OCI-LY7 (cell line): ENCODE data around the gene WNT9B. TPM values are rescaled to one million over a fixed set of nuclear protein-coding genes. Genes with fewer than 3 reads are reported as not detected.

Experiments
- BruUV-seq: library from RNA; stranded (reverse); fragments of 400-500 nt; replicated peaks from 2 replicates; lab custom pipeline; 2021; lab: Mats Ljungman, UMichigan
- CTCF ChIA-PET: fragments of 300-600 bp; sonication (Branson Sonifier 250); formaldehyde crosslinking; loops from one replicate; lab custom pipeline; 2022; ENCODE audit warnings: antibody characterized with exemption; ENCODE audit not compliant: unreplicated experiment; lab: Charles Lee
- POLR2A ChIA-PET: fragments of 300-600 bp; sonication (Branson Sonifier 250); formaldehyde crosslinking; loops from one replicate; lab custom pipeline; 2022; ENCODE audit warnings: antibody characterized with exemption; lab: Charles Lee
- DNase-seq: peaks from one replicate; pipeline ENCODE4 v3.0.0-alpha.2; 2015; ENCODE audit warnings: low spot score
- H2AFZ ChIP-seq: fragments of 200-600 bp; sonication (generic), shearing (Covaris generic); 2 replicates; pipeline ENCODE4 v1.6.1; 2014; ENCODE audit warnings: mild to moderate bottlenecking, antibody characterized with exemption, low read length, moderate library complexity
- H3K27ac ChIP-seq: fragments of 200-600 bp; sonication (generic); 2 replicates; pipeline ENCODE4 v1.5.1; 2014; ENCODE audit warnings: mixed run types, low read depth, mild to moderate bottlenecking, moderate library complexity, low read length, inconsistent platforms; ENCODE audit not compliant: poor library complexity, severe bottlenecking
- H3K36me3 ChIP-seq: fragments of 200-600 bp; sonication (generic); 2 replicates; pipeline ENCODE4 v1.6.1; 2014; ENCODE audit warnings: mild to moderate bottlenecking, antibody characterized with exemption, low read length, moderate library complexity, mixed read lengths; ENCODE audit not compliant: insufficient read depth
- H3K4me1 ChIP-seq: fragments of 200-600 bp; sonication (generic); 2 replicates; pipeline ENCODE4 v1.5.1; 2014; ENCODE audit warnings: mild to moderate bottlenecking, low read length; ENCODE audit not compliant: insufficient read depth, poor library complexity, severe bottlenecking
- H3K4me2 ChIP-seq: fragments of 200-600 bp; sonication (generic); 2 replicates; pipeline ENCODE4 v1.6.1; 2014; ENCODE audit warnings: mild to moderate bottlenecking, low read length
- H3K4me3 ChIP-seq: fragments of 200-600 bp; sonication (generic); 2 replicates; pipeline ENCODE4 v1.5.1; 2014; ENCODE audit warnings: mild to moderate bottlenecking, low read depth, low read length; ENCODE audit not compliant: poor library complexity, severe bottlenecking
- H3K79me2 ChIP-seq: fragments of 200-600 bp; sonication (generic); 2 replicates; pipeline ENCODE4 v1.6.1; 2016; ENCODE audit warnings: low read depth, mild to moderate bottlenecking, low read length, moderate library complexity, mixed read lengths; ENCODE audit not compliant: insufficient read depth
- H3K9me2 ChIP-seq: fragments of 200-600 bp; sonication (generic); 2 replicates; pipeline ENCODE4 v1.6.1; 2016; ENCODE audit warnings: mild to moderate bottlenecking, low read length, mixed read lengths; ENCODE audit not compliant: insufficient read depth
- H3K9me3 ChIP-seq: fragments of 200-600 bp; sonication (generic); 2 replicates; pipeline ENCODE4 v1.6.1; 2014; ENCODE audit warnings: mild to moderate bottlenecking, mixed run types, low read length, mixed read lengths
- H4K20me1 ChIP-seq: fragments of 200-600 bp; sonication (generic); 2 replicates; pipeline ENCODE4 v1.6.1; 2014; ENCODE audit warnings: mild to moderate bottlenecking, antibody characterized with exemption, low read length, moderate library complexity, mixed read lengths; ENCODE audit not compliant: insufficient read depth
- CTCF ChIP-seq: fragments of 200-600 bp; sonication (generic); conservative IDR thresholded peaks from 2 replicates; pipeline ENCODE4 v1.5.1; 2014; ENCODE audit warnings: mild to moderate bottlenecking, antibody characterized with exemption, low read length, moderate library complexity, mixed read lengths
- EZH2phosphoT487 ChIP-seq: fragments of 200-600 bp; sonication (generic); IDR thresholded peaks from 2 replicates; pipeline ENCODE4 v1.6.1; 2018; ENCODE audit warnings: low read depth, borderline replicate concordance, mild to moderate bottlenecking, mixed run types, antibody characterized with exemption, low read length, moderate library complexity, mixed read lengths
- intact Hi-C: fragments of 100-400 bp; cut with micrococcal nuclease; formaldehyde crosslinking; loops from one replicate; pipeline ENCODE4 v1.10.0; 2022; ENCODE audit not compliant: unreplicated experiment
- total RNA-seq, 2 experiments: library from RNA; depleted of rRNA in 1 of 2; stranded (reverse); fragments of >200 nt in 1 of 2; shearing (Covaris generic) in 1 of 2; gene quantifications; 2 replicates each; pipeline ENCODE4 v1.2.3, GENCODE V29; 2014 to 2022

The WNT9B gene
- total RNA-seq, 2 experiments from 2014 or later: not detected

GRCh38 chr17:46929413-46929812 is 78.0 kb downstream of the WNT9B start:
- POLR2A ChIA-PET: no interaction called here
- TF ChIP-seq EZH2phosphoT487: no peak
- TF ChIP-seq CTCF: no peak
- no TSS peak for BruUV-seq
- Histone ChIP-seq H3K4me1 (peaks cover 5% of the 10 kb centered on the region), H3K9me3 (no peaks in the 10 kb centered on the region), H3K4me2 (no peak overlapping the region), H4K20me1 (peaks cover 4% of the 10 kb centered on the region), H3K36me3 (peaks cover 57% of the 10 kb centered on the region), H2AFZ (no peak overlapping the region), H3K4me3 (no peak overlapping the region), H3K9me2 (no peaks in the 10 kb centered on the region), H3K79me2 (peaks cover 39% of the 10 kb centered on the region), H3K27ac (no peak overlapping the region)
- no peak for DNase-seq
- intact Hi-C loops: no loop called here
- CTCF ChIA-PET: no interaction called here

- Histone ChIP-seq H3K4me1 (no peaks in the 10 kb centered on the region), H4K20me1 (peaks cover 4% of the 10 kb centered on the region; the same call in 1 of the 2 replicates), H3K4me3 (no peak overlapping the region), H3K9me2 (no peaks in the 10 kb centered on the region), H3K79me2 (peaks cover 32% of the 10 kb centered on the region), H2AFZ (no peak overlapping the region), H3K9me3 (no peaks in the 10 kb centered on the region), H3K27ac (no peak overlapping the region), H3K4me2 (no peak overlapping the region), H3K36me3 (peaks cover 63% of the 10 kb centered on the region)
- DNase-seq: no peak
- ChIA-PET CTCF (no interaction called here), POLR2A (interaction anchor here (0.6 kb wide), 1 partner anchor 26 kb away, joined by 4 read pairs; no protein-coding TSS in a partner anchor)
- TF ChIP-seq EZH2phosphoT487 (no peak), CTCF (no peak)
- no TSS peak for BruUV-seq
- intact Hi-C loops: no loop called here
These were observed 78.7 kb downstream of the WNT9B start for GRCh38 chr17:46930051-46930450.

GRCh38 chr17:46931596-46931995 is 80.2 kb downstream of the WNT9B start:
- intact Hi-C loops: no loop called here
- H2AFZ ChIP-seq: no peak overlapping the region
- TF ChIP-seq EZH2phosphoT487 (no peak), CTCF (no peak)
- no TSS peak for BruUV-seq
- peaks cover 73% of the 10 kb centered on the region for H3K36me3 ChIP-seq
- peaks cover 17% of the 10 kb centered on the region for H3K79me2 ChIP-seq
- no peak overlapping the region for H3K27ac ChIP-seq
- no peak overlapping the region for H3K4me2 ChIP-seq
- no peak for DNase-seq
- no peaks in the 10 kb centered on the region for H3K9me3 ChIP-seq
- ChIA-PET CTCF (no interaction called here), POLR2A (no interaction called here)
- H4K20me1 ChIP-seq: peaks cover 4% of the 10 kb centered on the region; the same call in 1 of the 2 replicates
- no peak overlapping the region for H3K4me3 ChIP-seq
- H3K4me1 ChIP-seq: no peaks in the 10 kb centered on the region
- no peaks in the 10 kb centered on the region for H3K9me2 ChIP-seq
